ENCODE results near the gene GADL1.

DNA sequence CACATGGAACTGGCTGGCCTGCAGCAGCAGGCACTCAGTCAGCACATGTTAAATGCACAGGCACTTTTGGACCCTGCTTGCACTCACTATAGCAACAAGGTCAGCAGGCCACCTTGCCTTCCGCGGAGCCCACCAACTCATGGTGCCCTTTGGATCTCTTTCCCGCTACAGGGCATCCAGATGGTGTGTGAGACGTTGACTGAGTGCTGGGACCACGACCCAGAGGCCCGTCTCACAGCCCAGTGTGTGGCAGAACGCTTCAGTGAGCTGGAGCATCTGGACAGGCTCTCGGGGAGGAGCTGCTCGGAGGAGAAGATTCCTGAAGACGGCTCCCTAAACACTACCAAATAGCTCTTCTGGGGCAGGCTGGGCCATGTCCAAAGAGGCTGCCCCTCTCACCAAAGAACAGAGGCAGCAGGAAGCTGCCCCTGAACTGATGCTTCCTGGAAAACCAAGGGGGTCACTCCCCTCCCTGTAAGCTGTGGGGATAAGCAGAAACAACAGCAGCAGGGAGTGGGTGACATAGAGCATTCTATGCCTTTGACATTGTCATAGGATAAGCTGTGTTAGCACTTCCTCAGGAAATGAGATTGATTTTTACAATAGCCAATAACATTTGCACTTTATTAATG lies 203.1 kb downstream of the GADL1 start:
- TF ChIP-seq, protein P1, sequence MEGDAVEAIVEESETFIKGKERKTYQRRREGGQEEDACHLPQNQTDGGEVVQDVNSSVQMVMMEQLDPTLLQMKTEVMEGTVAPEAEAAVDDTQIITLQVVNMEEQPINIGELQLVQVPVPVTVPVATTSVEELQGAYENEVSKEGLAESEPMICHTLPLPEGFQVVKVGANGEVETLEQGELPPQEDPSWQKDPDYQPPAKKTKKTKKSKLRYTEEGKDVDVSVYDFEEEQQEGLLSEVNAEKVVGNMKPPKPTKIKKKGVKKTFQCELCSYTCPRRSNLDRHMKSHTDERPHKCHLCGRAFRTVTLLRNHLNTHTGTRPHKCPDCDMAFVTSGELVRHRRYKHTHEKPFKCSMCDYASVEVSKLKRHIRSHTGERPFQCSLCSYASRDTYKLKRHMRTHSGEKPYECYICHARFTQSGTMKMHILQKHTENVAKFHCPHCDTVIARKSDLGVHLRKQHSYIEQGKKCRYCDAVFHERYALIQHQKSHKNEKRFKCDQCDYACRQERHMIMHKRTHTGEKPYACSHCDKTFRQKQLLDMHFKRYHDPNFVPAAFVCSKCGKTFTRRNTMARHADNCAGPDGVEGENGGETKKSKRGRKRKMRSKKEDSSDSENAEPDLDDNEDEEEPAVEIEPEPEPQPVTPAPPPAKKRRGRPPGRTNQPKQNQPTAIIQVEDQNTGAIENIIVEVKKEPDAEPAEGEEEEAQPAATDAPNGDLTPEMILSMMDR (tag by site-specific recombination; IDR thresholded peaks at IDR 0.05) = no peak
- TF ChIP-seq, protein P2, sequence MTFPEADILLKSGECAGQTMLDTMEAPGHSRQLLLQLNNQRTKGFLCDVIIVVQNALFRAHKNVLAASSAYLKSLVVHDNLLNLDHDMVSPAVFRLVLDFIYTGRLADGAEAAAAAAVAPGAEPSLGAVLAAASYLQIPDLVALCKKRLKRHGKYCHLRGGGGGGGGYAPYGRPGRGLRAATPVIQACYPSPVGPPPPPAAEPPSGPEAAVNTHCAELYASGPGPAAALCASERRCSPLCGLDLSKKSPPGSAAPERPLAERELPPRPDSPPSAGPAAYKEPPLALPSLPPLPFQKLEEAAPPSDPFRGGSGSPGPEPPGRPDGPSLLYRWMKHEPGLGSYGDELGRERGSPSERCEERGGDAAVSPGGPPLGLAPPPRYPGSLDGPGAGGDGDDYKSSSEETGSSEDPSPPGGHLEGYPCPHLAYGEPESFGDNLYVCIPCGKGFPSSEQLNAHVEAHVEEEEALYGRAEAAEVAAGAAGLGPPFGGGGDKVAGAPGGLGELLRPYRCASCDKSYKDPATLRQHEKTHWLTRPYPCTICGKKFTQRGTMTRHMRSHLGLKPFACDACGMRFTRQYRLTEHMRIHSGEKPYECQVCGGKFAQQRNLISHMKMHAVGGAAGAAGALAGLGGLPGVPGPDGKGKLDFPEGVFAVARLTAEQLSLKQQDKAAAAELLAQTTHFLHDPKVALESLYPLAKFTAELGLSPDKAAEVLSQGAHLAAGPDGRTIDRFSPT (tag by site-specific recombination; IDR thresholded peaks at IDR 0.05) = no peak
